Hepatocyte (in vitro differentiated cells): ENCODE measurements around the gene CUBN. TPM values are rescaled to one million over a fixed set of nuclear protein-coding genes. Genes with fewer than 3 reads are reported as not detected.
"Not testable (repeated sequence)": the region's sequence is repeated elsewhere in the genome, so short reads cannot be mapped to it uniquely, and the experiment has no call there.

Source experiments
- DNase-seq: peaks from one replicate; pipeline ENCODE4 v3.0.0-alpha.2; 2016; ENCODE audit warnings: low spot score
- H2AFZ ChIP-seq: fragments of 200-600 bp; sonication (generic); 2 replicates; pipeline ENCODE4 v1.6.0; 2016; ENCODE audit warnings: antibody characterized with exemption, mild to moderate bottlenecking
- H3K27ac ChIP-seq: fragments of 200-600 bp; sonication (generic); 2 replicates; pipeline ENCODE4 v1.5.1; 2016; ENCODE audit warnings: mild to moderate bottlenecking
- H3K27me3 ChIP-seq: fragments of 200-600 bp; sonication (generic); 2 replicates; pipeline ENCODE4 v1.6.1; 2016
- H3K36me3 ChIP-seq: fragments of 200-600 bp; sonication (generic); replicated peaks from 2 replicates; pipeline ENCODE4 v1.5.1; 2016; ENCODE audit warnings: low read depth; ENCODE audit not compliant: insufficient read depth
- H3K4me1 ChIP-seq: fragments of 200-600 bp; sonication (generic); 2 replicates; pipeline ENCODE4 v1.5.1; 2016; ENCODE audit warnings: mild to moderate bottlenecking, moderate library complexity; ENCODE audit not compliant: insufficient read depth
- H3K4me2 ChIP-seq: fragments of 200-600 bp; sonication (generic); 2 replicates; pipeline ENCODE4 v1.6.0; 2016
- H3K4me3 ChIP-seq: fragments of 200-600 bp; sonication (generic); 2 replicates; pipeline ENCODE4 v1.5.1; 2016; ENCODE audit warnings: mild to moderate bottlenecking
- H3K79me2 ChIP-seq: fragments of 200-600 bp; sonication (generic); 2 replicates; pipeline ENCODE4 v1.6.0; 2017; ENCODE audit warnings: mild to moderate bottlenecking
- H3K9me2 ChIP-seq: fragments of 200-600 bp; sonication (generic); replicated peaks from 2 replicates; pipeline ENCODE4 v1.6.0; 2017; ENCODE audit warnings: mild to moderate bottlenecking; ENCODE audit not compliant: insufficient read depth
- H3K9me3 ChIP-seq: fragments of 200-600 bp; sonication (generic); 2 replicates; pipeline ENCODE4 v1.5.1; 2016; ENCODE audit warnings: low read depth, mild to moderate bottlenecking
- H4K20me1 ChIP-seq: fragments of 200-600 bp; sonication (generic); 2 replicates; pipeline ENCODE4 v1.6.0; 2016; ENCODE audit warnings: mild to moderate bottlenecking; ENCODE audit not compliant: insufficient read depth, poor library complexity, severe bottlenecking
- CTCF ChIP-seq: fragments of 200-600 bp; sonication (generic); IDR thresholded peaks from 2 replicates; pipeline ENCODE4 v1.5.1; 2016; ENCODE audit warnings: antibody characterized with exemption, mild to moderate bottlenecking; ENCODE audit not compliant: poor library complexity
- EZH2 ChIP-seq: fragments of 200-600 bp; sonication (generic); IDR thresholded peaks from 2 replicates; pipeline ENCODE4 v1.6.1; 2016; ENCODE audit warnings: antibody characterized with exemption, mild to moderate bottlenecking, borderline replicate concordance
- EZH2phosphoT487 ChIP-seq: fragments of 200-600 bp; sonication (generic); IDR thresholded peaks from one replicate; pipeline ENCODE4 v1.6.1; 2018; ENCODE audit warnings: antibody characterized with exemption, mild to moderate bottlenecking, low read depth, moderate library complexity; ENCODE audit not compliant: unreplicated experiment, severe bottlenecking
- WGBS: methylation state at CpG from one replicate; pipeline ENCODE4 v1.1.6; 2016; ENCODE audit warnings: low lambda C conversion rate; ENCODE audit errors: missing lambda C conversion rate; 5-methylcytosine and 5-hydroxymethylcytosine counted together
- polyA plus RNA-seq: library from polyadenylated mRNA; unstranded; fragments of >200 nt; fragmentation: Nextera tagmentation; extraction: Ambion mirVana; gene quantifications from 2 replicates; pipeline ENCODE4 v1.2.1, GENCODE V29; 2016
- total RNA-seq: library from RNA; depleted of rRNA; stranded (reverse); fragments of >200 nt; gene quantifications from 2 replicates; pipeline ENCODE4 v1.2.3, GENCODE V29; 2014

CUBN gene
- total and polyA plus RNA-seq, 2 experiments from 2014 or later = 2.0 to 10.6 TPM

DNA sequence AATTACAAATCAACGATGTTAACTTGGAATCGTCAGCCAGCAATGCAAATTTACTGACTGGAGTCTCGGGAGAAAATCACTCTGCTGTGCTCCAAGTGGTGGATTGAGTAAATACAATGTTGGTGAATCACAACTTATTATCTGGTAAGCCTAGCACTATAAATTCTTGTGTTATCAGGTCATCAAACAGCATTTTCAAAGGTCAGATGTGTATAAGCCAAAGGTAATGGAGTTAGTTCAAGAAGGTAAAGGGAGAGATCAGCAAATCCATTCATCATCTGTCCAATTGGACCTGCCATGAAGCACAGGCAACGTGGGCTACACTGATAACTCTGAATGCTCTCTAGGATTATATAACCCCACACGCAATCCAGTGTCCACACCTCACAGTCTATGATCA, 13.9 kb downstream of the CUBN start:
- no peaks in the 10 kb centered on the region for H3K79me2 ChIP-seq
- H2AFZ ChIP-seq = no peak overlapping the region
- H3K4me3 ChIP-seq = no peak overlapping the region
- no peaks in the 10 kb centered on the region for H3K36me3 ChIP-seq
- H3K27me3 ChIP-seq = no peaks in the 10 kb centered on the region
- H3K9me3 ChIP-seq = no peaks in the 10 kb centered on the region
- peak overlapping the region; percentile 64 for H3K4me2 ChIP-seq
- no peaks in the 10 kb centered on the region for H3K9me2 ChIP-seq
- WGBS = 41% methylated on average over 5 of the region's 5 CpGs
- DNase-seq = peak; percentile 51
- H3K27ac ChIP-seq = peak overlapping the region; percentile 91
- no peaks in the 10 kb centered on the region for H4K20me1 ChIP-seq
- peaks cover 5% of the 10 kb centered on the region for H3K4me1 ChIP-seq
- TF ChIP-seq CTCF = peak; percentile 16
- no peak for TF ChIP-seq EZH2phosphoT487

DNA sequence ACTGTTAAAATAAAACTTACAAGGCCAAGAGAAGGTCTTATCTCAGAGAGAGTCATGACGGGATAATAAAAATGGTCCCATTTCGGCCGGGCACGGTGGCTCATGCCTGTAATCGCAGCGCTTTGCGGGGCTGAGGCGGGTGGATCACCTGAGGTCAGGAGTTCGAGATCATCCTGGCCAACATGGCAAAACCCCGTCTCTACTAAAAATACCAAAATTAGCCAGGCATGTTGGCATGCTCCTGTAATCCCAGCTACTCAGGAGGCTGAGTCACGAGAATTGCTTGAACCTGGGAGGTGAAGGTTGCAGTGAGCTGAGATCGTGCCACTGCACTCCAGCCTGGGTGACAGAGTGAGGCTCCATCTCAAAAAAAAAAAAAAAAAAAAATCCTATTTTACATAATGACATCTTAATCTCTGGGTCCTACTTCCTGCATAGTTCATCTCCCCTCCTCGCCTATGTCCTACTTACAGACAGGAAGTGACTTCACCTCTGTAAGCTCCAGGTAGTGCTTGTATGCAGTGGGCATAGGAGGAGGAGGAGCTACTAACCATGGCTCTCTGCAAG, 14.7 kb downstream of the CUBN start:
- H3K79me2 ChIP-seq, H3K4me1 ChIP-seq, H2AFZ ChIP-seq, H3K27me3 ChIP-seq, H3K36me3 ChIP-seq, H3K9me2 ChIP-seq, DNase-seq, H3K4me3 ChIP-seq, H4K20me1 ChIP-seq, H3K9me3 ChIP-seq: not testable (repeated sequence)
- H3K4me2 ChIP-seq = peak overlapping the region; percentile 64
- H3K27ac ChIP-seq = peak overlapping the region; percentile 91
- WGBS = 83% methylated on average over 13 of the region's 13 CpGs

DNA sequence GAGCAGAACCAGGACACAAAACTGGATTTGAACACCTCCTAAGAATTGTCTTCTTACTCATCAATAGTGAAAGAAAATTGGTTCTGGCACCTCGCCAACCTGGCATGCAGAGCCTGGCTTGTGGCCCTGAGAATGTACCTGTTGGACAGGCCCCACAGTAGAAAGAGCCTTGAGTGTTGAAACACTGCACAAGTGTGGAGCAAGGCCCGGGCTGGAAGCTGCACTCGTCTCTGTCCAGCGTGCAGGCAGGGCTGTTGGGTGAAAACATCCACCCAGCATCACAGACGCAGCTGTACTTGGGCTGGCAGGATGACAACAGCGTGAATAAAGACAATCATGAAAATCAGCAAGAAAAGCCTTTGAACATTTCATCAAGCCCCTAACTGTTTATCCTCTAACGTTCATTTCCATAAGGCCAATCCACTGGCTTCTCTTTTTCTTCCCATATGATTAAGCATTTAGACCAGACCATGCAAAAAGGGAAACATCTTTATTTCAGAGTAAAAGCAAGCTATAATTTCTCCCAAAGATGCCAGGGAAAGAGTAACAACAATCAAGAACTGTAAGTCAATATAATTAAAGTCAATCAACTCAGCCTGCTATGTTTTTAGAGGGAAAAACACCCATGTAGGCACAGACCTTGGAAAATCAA, 15.6 kb downstream of the CUBN start:
- Histone ChIP-seq H3K4me2 (no peak overlapping the region), H3K9me2 (no peaks in the 10 kb centered on the region), H3K36me3 (no peaks in the 10 kb centered on the region), H3K79me2 (no peaks in the 10 kb centered on the region), H3K27me3 (no peaks in the 10 kb centered on the region), H2AFZ (no peak overlapping the region), H3K9me3 (no peaks in the 10 kb centered on the region), H4K20me1 (no peaks in the 10 kb centered on the region), H3K4me1 (peaks cover 5% of the 10 kb centered on the region), H3K27ac (peak overlapping the region; percentile 91), H3K4me3 (no peak overlapping the region)
- WGBS = 57% methylated on average over 7 of the region's 7 CpGs
- no peak for TF ChIP-seq EZH2phosphoT487
- TF ChIP-seq CTCF = no peak
- no peak for TF ChIP-seq EZH2
- peak; percentile 29 for DNase-seq

DNA sequence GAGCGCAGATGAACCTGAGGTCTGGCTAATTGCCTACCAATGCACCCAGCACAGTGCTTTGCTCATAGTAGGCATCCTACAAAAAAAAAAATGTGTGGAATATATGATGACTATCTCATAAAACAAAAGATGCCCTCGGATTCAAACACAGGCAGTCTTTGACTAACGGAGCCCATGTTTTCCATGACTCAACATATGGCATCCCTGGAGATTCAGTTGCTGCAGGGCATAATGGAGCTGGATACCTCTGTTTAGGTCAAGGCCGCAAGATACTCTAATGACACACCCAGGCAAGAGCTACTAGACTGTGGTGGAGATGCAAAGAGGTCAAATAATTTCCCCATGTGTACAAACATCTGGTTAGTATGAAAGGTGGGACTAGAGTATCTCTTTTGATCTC, 16.3 kb downstream of the CUBN start:
- Histone ChIP-seq H3K4me2 (no peak overlapping the region), H2AFZ (no peak overlapping the region), H3K9me3 (no peaks in the 10 kb centered on the region), H3K27ac (no peak overlapping the region), H4K20me1 (no peaks in the 10 kb centered on the region), H3K79me2 (no peaks in the 10 kb centered on the region), H3K4me3 (no peak overlapping the region), H3K36me3 (no peaks in the 10 kb centered on the region), H3K27me3 (no peaks in the 10 kb centered on the region), H3K4me1 (peaks cover under 1% of the 10 kb centered on the region), H3K9me2 (no peaks in the 10 kb centered on the region)
- WGBS = 88% methylated on average over 4 of the region's 4 CpGs
- no peak for DNase-seq
- TF ChIP-seq CTCF (no peak), EZH2phosphoT487 (no peak), EZH2 (no peak)
